IMR-90 (cell line): ENCODE measurements around the gene MMP24. TPM values are rescaled to one million over a fixed set of nuclear protein-coding genes. Genes with fewer than 3 reads are reported as not detected.

Experiments used
- ATAC-seq: fragments of 200-7000 bp; cut with Tn5 transposase; 2 replicates; pipeline ENCODE4 v1.9.1; 2020; ENCODE audit warnings: low read depth, mild to moderate bottlenecking, moderate library complexity
- BruUV-seq: library from RNA; stranded (reverse); fragments of 400-500 nt; replicated peaks from 2 replicates; lab custom pipeline; 2021; lab: Mats Ljungman, UMichigan
- CTCF ChIA-PET: fragments of 300-600 bp; formaldehyde crosslinking; extraction: SDS; loops from one replicate; lab custom pipeline; 2021; ENCODE audit warnings: antibody characterized with exemption; lab: Yijun Ruan, JAX
- POLR2A ChIA-PET: fragments of 300-600 bp; sonication (Branson Sonifier 250); formaldehyde crosslinking; loops from one replicate; lab custom pipeline; 2022; ENCODE audit warnings: antibody characterized with exemption; ENCODE audit not compliant: unreplicated experiment; lab: Charles Lee
- DNase-seq: peaks from one replicate; pipeline ENCODE4 v3.0.0; 2013
- H2AFZ ChIP-seq: replicated peaks from 2 replicates; pipeline ENCODE3; 2013; ENCODE audit warnings: low read length, mild to moderate bottlenecking; ENCODE audit not compliant: poor library complexity
- H2AK5ac ChIP-seq: 2 replicates; pipeline ENCODE4 v1.6.1; 2013; ENCODE audit warnings: low read depth, low read length, inconsistent platforms
- H2AK9ac ChIP-seq: replicated peaks from 2 replicates; pipeline ENCODE3; 2013; ENCODE audit warnings: mild to moderate bottlenecking, low read depth, low read length, moderate library complexity; ENCODE audit not compliant: poor library complexity
- H2BK120ac ChIP-seq: 2 replicates; pipeline ENCODE4 v1.6.1; 2013; ENCODE audit warnings: low read depth, low read length, inconsistent platforms
- H2BK15ac ChIP-seq: 3 replicates; pipeline ENCODE4 v1.6.1; 2013; ENCODE audit warnings: low read depth, low read length, inconsistent platforms
- H2BK20ac ChIP-seq: 2 replicates; pipeline ENCODE4 v1.6.1; 2013; ENCODE audit warnings: low read depth, mild to moderate bottlenecking, inconsistent platforms, low read length, moderate library complexity
- H2BK5ac ChIP-seq: 2 replicates; pipeline ENCODE4 v1.6.1; 2013; ENCODE audit warnings: mild to moderate bottlenecking, low read depth, low read length, inconsistent platforms; ENCODE audit not compliant: poor library complexity, severe bottlenecking
- H3K14ac ChIP-seq: replicated peaks from 2 replicates; pipeline ENCODE4 v1.6.1; 2013; ENCODE audit warnings: low read depth, low read length, inconsistent platforms
- H3K18ac ChIP-seq: 2 replicates; pipeline ENCODE4 v1.6.1; 2013; ENCODE audit warnings: low read depth, low read length, control low read depth
- H3K23ac ChIP-seq: 2 replicates; pipeline ENCODE4 v1.6.1; 2013; ENCODE audit warnings: low read depth, low read length, inconsistent platforms
- H3K27ac ChIP-seq: 2 replicates; pipeline ENCODE4 v1.5.1; 2013; ENCODE audit warnings: mild to moderate bottlenecking, control low read depth, low read length; ENCODE audit not compliant: insufficient read depth
- H3K27me3 ChIP-seq: 2 replicates; pipeline ENCODE4 v1.6.1; 2013; ENCODE audit warnings: low read length; ENCODE audit not compliant: control insufficient read depth, insufficient read depth
- H3K36me3 ChIP-seq: 2 replicates; pipeline ENCODE4 v1.6.1; 2013; ENCODE audit warnings: low read length, mixed read lengths; ENCODE audit not compliant: control insufficient read depth, insufficient read depth
- H3K4ac ChIP-seq: 2 replicates; pipeline ENCODE4 v1.6.1; 2013; ENCODE audit warnings: low read depth, low read length, inconsistent platforms
- H3K4me1 ChIP-seq: 2 replicates; pipeline ENCODE4 v1.6.1; 2013; ENCODE audit warnings: low read length, mixed read lengths; ENCODE audit not compliant: control insufficient read depth, insufficient read depth
- H3K4me2 ChIP-seq: 2 replicates; pipeline ENCODE4 v1.6.1; 2013; ENCODE audit warnings: low read depth, mild to moderate bottlenecking, control low read depth, low read length, moderate library complexity
- H3K4me3 ChIP-seq: 2 replicates; pipeline ENCODE4 v1.5.1; 2013; ENCODE audit warnings: low read depth, mild to moderate bottlenecking, control low read depth, low read length, moderate library complexity; ENCODE audit not compliant: insufficient read depth
- H3K56ac ChIP-seq: 2 replicates; pipeline ENCODE4 v1.6.1; 2013; ENCODE audit warnings: low read length, inconsistent platforms; ENCODE audit not compliant: insufficient read depth; ENCODE audit errors: extremely low read depth
- H3K79me1 ChIP-seq, 2 experiments: 2 replicates each; pipeline ENCODE4 v1.6.1; 2013; ENCODE audit warnings: low read length in 2 of 2, inconsistent platforms in 1 of 2, low read depth in 1 of 2
- H3K9ac ChIP-seq: 2 replicates; pipeline ENCODE4 v1.6.1; 2013; ENCODE audit warnings: low read depth, low read length, control low read depth
- H3K9me1 ChIP-seq: 2 replicates; pipeline ENCODE4 v1.6.1; 2013; ENCODE audit warnings: low read length, inconsistent platforms; ENCODE audit not compliant: insufficient read depth
- H3K9me3 ChIP-seq: 2 replicates; pipeline ENCODE4 v1.6.1; 2013; ENCODE audit warnings: low read length; ENCODE audit not compliant: control insufficient read depth, insufficient read depth
- H4K20me1 ChIP-seq: 2 replicates; pipeline ENCODE4 v1.6.1; 2013; ENCODE audit warnings: low read length, inconsistent platforms; ENCODE audit not compliant: insufficient read depth
- H4K5ac ChIP-seq: 2 replicates; pipeline ENCODE4 v1.6.1; 2013; ENCODE audit warnings: mild to moderate bottlenecking, low read depth, low read length, control low read depth
- H4K8ac ChIP-seq, 2 experiments: 2 replicates each; pipeline ENCODE4 v1.6.1; 2013; ENCODE audit warnings: low read depth in 2 of 2, low read length in 2 of 2, control low read depth in 1 of 2, inconsistent platforms in 1 of 2
- H4K91ac ChIP-seq: 2 replicates; pipeline ENCODE4 v1.6.1; 2013; ENCODE audit warnings: low read depth, low read length, inconsistent platforms; ENCODE audit not compliant: insufficient read depth
- MAZ ChIP-seq: IDR thresholded peaks from 2 replicates; pipeline ENCODE4 v1.6.1; 2012; ENCODE audit warnings: low read depth, mild to moderate bottlenecking, low read length, improper control_type of control experiment, moderate library complexity, borderline replicate concordance
- WGBS, 2 experiments: methylation state at CpG; one replicate each; pipeline versions ENCODE4 v1.1.5 to v1.1.7; 2013; ENCODE audit warnings: missing lambda C conversion rate in 2 of 2; ENCODE audit not compliant: insufficient read length in 1 of 2; ENCODE audit errors: extremely low coverage in 2 of 2; 5-methylcytosine and 5-hydroxymethylcytosine counted together
- dilution Hi-C: fragments of 300-500 bp; cut with HindIII; formaldehyde crosslinking; loops from one replicate; pipeline ENCODE4 v1.14.3; 2018; ENCODE audit warnings: low sequenced_read_pairs; ENCODE audit not compliant: unreplicated experiment
- in situ Hi-C: fragments of 300-500 bp; cut with MboI; formaldehyde crosslinking; loops from 3 replicates; pipeline ENCODE4 v1.14.3; 2019; ENCODE audit warnings: low sequenced_read_pairs, inconsistent platforms, mixed read lengths
- intact Hi-C: fragments of 100-400 bp; cut with micrococcal nuclease; formaldehyde crosslinking; loops from 2 replicates; pipeline ENCODE4 v1.10.0; 2022
- polyA plus RNA-seq, 3 experiments: library from polyadenylated mRNA; depleted of rRNA; stranded (reverse); fragments of >200 nt; gene quantifications; 2 replicates each; pipeline ENCODE4 v1.2.3, GENCODE V29; 2012; ENCODE audit warnings: low replicate concordance in 1 of 3
- total RNA-seq: library from RNA; depleted of rRNA; stranded (reverse); fragments of >200 nt; gene quantifications from 2 replicates; pipeline ENCODE4 v1.2.3, GENCODE V29; 2012
- TF ChIP-seq, protein P1 (sequence below): conservative IDR thresholded peaks from 2 replicates; pipeline ENCODE4 v1.5.1; 2012; ENCODE audit warnings: mild to moderate bottlenecking, low read depth, low read length, improper control_type of control experiment

Gene MMP24
- total and polyA plus RNA-seq, 2 of the 4 experiments (the other 2 are of a cell fraction): 0.36 to 0.79 TPM

DNA sequence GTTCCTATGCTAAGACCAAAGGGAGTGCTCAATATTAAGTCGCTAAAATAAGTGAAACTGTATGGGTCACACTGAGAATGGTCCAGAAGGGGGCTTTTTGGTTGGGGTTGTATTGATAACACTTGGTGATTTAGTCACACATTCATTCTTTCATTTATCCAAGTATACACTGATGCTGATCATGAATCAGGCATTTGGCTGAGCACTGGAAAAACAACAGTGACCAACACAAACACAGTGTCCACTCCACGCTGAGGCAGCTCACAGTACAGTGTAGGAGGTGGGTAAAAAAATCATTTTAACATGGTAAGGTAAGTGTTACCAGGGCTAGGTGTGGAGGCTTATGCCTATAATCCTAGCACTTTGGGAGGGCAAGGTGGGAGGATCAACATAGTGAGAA lies 74.9 kb downstream of the MMP24 start:
- H3K9me1 ChIP-seq: peaks cover 32% of the 10 kb centered on the region
- H3K27ac ChIP-seq: no peak overlapping the region
- no peaks in the 10 kb centered on the region for H3K36me3 ChIP-seq
- no peaks in the 10 kb centered on the region for H3K9me3 ChIP-seq
- peak overlapping the region; percentile 34 for H2BK5ac ChIP-seq
- H2AK5ac ChIP-seq: peak overlapping the region; percentile 67
- peak overlapping the region; percentile 72 for H2BK120ac ChIP-seq
- no peak for ATAC-seq
- no CpG with 5 or more reads among the region's 2 CpGs for WGBS, 2 experiments
- H3K4me3 ChIP-seq: no peak overlapping the region
- H4K8ac ChIP-seq: peak overlapping the region; percentile 9 to 82; a peak in 3 of 4 replicates
- no peak overlapping the region for H3K4me2 ChIP-seq
- H3K14ac ChIP-seq: peak overlapping the region; percentile 74
- peaks cover 0 to 27% of the 10 kb centered on the region in 2 experiments; a peak in 2 of 4 replicates for H3K79me1 ChIP-seq
- H3K4me1 ChIP-seq: peaks cover 42% of the 10 kb centered on the region
- peak overlapping the region; percentile 20; the same call in 1 of the 2 replicates for H4K91ac ChIP-seq
- no peaks in the 10 kb centered on the region for H3K27me3 ChIP-seq
- H4K5ac ChIP-seq: no peak overlapping the region
- peak overlapping the region; percentile 62 for H3K4ac ChIP-seq
- H3K56ac ChIP-seq: no peak overlapping the region
- no peaks in the 10 kb centered on the region for H4K20me1 ChIP-seq
- no peak overlapping the region for H2AFZ ChIP-seq
- H3K9ac ChIP-seq: no peak overlapping the region
- BruUV-seq: no TSS peak
- peak overlapping the region; percentile 82; the same call in 1 of the 2 replicates for H2BK20ac ChIP-seq
- intact Hi-C loops (loop anchor here (5.0 kb wide), 1 partner anchor 71 kb away; no protein-coding TSS in a partner anchor), dilution Hi-C loops (no loop called here), in situ Hi-C loops (no loop called here)
- TF ChIP-seq, protein P1, sequence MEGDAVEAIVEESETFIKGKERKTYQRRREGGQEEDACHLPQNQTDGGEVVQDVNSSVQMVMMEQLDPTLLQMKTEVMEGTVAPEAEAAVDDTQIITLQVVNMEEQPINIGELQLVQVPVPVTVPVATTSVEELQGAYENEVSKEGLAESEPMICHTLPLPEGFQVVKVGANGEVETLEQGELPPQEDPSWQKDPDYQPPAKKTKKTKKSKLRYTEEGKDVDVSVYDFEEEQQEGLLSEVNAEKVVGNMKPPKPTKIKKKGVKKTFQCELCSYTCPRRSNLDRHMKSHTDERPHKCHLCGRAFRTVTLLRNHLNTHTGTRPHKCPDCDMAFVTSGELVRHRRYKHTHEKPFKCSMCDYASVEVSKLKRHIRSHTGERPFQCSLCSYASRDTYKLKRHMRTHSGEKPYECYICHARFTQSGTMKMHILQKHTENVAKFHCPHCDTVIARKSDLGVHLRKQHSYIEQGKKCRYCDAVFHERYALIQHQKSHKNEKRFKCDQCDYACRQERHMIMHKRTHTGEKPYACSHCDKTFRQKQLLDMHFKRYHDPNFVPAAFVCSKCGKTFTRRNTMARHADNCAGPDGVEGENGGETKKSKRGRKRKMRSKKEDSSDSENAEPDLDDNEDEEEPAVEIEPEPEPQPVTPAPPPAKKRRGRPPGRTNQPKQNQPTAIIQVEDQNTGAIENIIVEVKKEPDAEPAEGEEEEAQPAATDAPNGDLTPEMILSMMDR: no peak
- 0 out of 2 replicates have a peak, but pooled peaks have one; percentile 13 for TF ChIP-seq MAZ
- POLR2A ChIA-PET: no interaction called here
- peak overlapping the region; percentile 37; the same call in 2 of the 3 replicates for H2BK15ac ChIP-seq
- CTCF ChIA-PET: interaction anchor here (1.1 kb wide), 1 partner anchor 143 kb away, joined by 3 read pairs; no protein-coding TSS in a partner anchor
- DNase-seq: peak; percentile 52
- H2AK9ac ChIP-seq: peak overlapping the region; percentile 35
- H3K23ac ChIP-seq: no peak overlapping the region
- H3K18ac ChIP-seq: peak overlapping the region; percentile 0; the same call in 1 of the 2 replicates
